Subcutaneous adipose tissue (tissue), 4 donors: ENCODE data around the gene DGKB. TPM values are rescaled to one million over a fixed set of nuclear protein-coding genes. Genes with fewer than 3 reads are reported as not detected.

Experiments
- total RNA-seq, 4 donors: library from RNA; depleted of rRNA; stranded (reverse); fragments of >200 nt; gene quantifications; one replicate each; pipeline ENCODE4 v1.1.0, GENCODE V29; 2016
- TF ChIP-seq, protein P1 (sequence below): fragments of 450-650 bp; IDR thresholded peaks from one replicate; pipeline ENCODE4 v1.5.1; 2016; ENCODE audit warnings: low read depth, mild to moderate bottlenecking, control low read depth, antibody characterized with exemption, moderate library complexity

Gene DGKB
- total RNA-seq, 4 donors from 2014 or later, result 0.17 TPM; not detected in 3

- TF ChIP-seq, protein P1, sequence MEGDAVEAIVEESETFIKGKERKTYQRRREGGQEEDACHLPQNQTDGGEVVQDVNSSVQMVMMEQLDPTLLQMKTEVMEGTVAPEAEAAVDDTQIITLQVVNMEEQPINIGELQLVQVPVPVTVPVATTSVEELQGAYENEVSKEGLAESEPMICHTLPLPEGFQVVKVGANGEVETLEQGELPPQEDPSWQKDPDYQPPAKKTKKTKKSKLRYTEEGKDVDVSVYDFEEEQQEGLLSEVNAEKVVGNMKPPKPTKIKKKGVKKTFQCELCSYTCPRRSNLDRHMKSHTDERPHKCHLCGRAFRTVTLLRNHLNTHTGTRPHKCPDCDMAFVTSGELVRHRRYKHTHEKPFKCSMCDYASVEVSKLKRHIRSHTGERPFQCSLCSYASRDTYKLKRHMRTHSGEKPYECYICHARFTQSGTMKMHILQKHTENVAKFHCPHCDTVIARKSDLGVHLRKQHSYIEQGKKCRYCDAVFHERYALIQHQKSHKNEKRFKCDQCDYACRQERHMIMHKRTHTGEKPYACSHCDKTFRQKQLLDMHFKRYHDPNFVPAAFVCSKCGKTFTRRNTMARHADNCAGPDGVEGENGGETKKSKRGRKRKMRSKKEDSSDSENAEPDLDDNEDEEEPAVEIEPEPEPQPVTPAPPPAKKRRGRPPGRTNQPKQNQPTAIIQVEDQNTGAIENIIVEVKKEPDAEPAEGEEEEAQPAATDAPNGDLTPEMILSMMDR, result no peak
Observed at GRCh38 chr7:14924398-14924797, 21.8 kb upstream of the DGKB start.

- TF ChIP-seq, protein P1, result no peak
Observed at GRCh38 chr7:14911077-14911476, 8.5 kb upstream of the DGKB start.

DNA sequence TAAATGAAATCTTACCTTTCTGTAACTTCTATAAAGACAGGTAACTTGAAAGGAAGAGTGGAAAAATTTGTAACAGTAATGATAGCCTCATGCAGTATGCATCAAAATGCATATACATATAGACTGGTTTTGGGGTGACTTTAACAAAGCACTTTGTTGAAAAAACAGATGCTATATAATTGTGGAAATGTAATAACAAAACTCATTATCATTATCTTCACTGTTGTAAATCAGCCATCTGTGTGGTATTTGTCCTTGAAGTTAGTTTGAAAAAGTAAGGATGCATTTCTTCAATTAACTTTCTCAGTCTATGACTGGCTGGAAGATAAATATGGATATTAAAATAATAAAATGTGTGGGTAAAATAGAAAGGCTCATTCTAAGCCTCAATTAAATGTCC is 6.1 kb upstream of the DGKB start:
- TF ChIP-seq, protein P1, result no peak

DNA sequence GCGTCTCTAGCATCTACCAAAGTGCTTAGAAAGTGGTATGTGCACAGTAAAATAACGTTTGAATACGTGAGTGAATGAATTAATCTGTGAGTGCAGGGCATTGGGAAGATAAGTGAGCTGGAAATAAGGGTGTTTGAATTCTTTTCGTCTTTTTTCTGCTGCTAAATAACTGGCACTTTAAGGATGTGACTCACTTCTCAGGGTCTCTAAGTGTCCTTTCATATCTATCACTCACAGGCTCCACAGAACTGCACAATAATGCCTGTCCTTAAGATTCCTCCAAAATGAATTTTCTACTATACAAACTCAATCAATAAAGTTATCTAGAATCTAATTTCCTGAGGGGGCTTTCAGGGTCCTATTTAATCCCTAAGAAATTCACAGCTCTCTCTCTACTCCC is 3.2 kb upstream of the DGKB start:
- TF ChIP-seq, protein P1, result no peak

GRCh38 chr7:14900051-14900450 is 2.5 kb downstream of the DGKB start:
- TF ChIP-seq, protein P1, result no peak

- TF ChIP-seq, protein P1, result no peak
Observed at GRCh38 chr7:14899030-14899429, 3.5 kb downstream of the DGKB start.

- TF ChIP-seq, protein P1, result no peak
Observed at GRCh38 chr7:14896461-14896860, 6.1 kb downstream of the DGKB start.
